Measurements from ENCODE around the gene FAT4. TPM values are rescaled to one million over a fixed set of nuclear protein-coding genes. Genes with fewer than 3 reads are reported as not detected.
A peak's percentile ranks its signal among the peaks of the same experiment; 100 is the strongest.

The FAT4 gene
- total RNA-seq, result 10 to 100 TPM in 2 of 5 donors, 1 to 10 TPM in 3; 6.7 to 76.7 (median 8.4) TPM
- polyA plus RNA-seq, result under 1 TPM; 0.46 to 0.56 (median 0.50) TPM
- long read RNA-seq, donor 1, result 0 reads
- long read RNA-seq, donor 2, partial matches to known transcripts, result 11 of 11 reads
- long read RNA-seq, donor 2, other reads (novel, unspliced or antisense), result 0 of 11 reads
- long read RNA-seq, donor 3, result 0 reads
- long read RNA-seq, donor 4, result 0 reads
- long read RNA-seq, donor 5, partial matches to known transcripts, result 21 of 21 reads
- long read RNA-seq, donor 5, other reads (novel, unspliced or antisense), result 0 of 21 reads
- long read RNA-seq, donor 6, partial matches to known transcripts, result 47 of 47 reads
- long read RNA-seq, donor 6, other reads (novel, unspliced or antisense), result 0 of 47 reads
- long read RNA-seq, donor 7, result 0 reads
- long read RNA-seq, donor 8, partial matches to known transcripts, result 6 of 6 reads
- long read RNA-seq, donor 8, other reads (novel, unspliced or antisense), result 0 of 6 reads
- long read RNA-seq, donor 9, result 0 reads
- long read RNA-seq, donor 10, result 0 reads

- H3K9me3 ChIP-seq, result peaks cover 0 to 5% (median 2%) of the 10 kb centered on the region in 4 donors
- peak within 1 kb of the TSS; percentile 75 to 93 (median 85) for H3K27ac ChIP-seq
- H3K36me3 ChIP-seq, result no peaks in the 10 kb centered on the region
- DNase-seq, result peak; percentile 86 to 98
- TF ChIP-seq POLR2A (IDR thresholded peaks at IDR 0.05) (peak in 1 of 4 donors; percentile 24), EP300 (IDR thresholded peaks at IDR 0.05) (no peak), CTCF (IDR thresholded peaks at IDR 0.05) (peak in 1 of 7 experiments; percentile 41), POLR2AphosphoS5 (IDR thresholded peaks at IDR 0.05) (peak; percentile 33 to 75 (median 38))
- WGBS, 5 donors, result 0 to 2% (median 1%) methylated on average over 51 to 68 of the region's 68 CpGs
- peaks cover 0 to 41% (median 19%) of the 10 kb centered on the region in 3 donors for H3K27me3 ChIP-seq
- H3K4me1 ChIP-seq, result peaks cover 14 to 50% (median 46%) of the 10 kb centered on the region in 4 donors
- H3K4me3 ChIP-seq, result peak within 1 kb of the TSS; percentile 73 to 80 (median 79)
- intact Hi-C loops (cut with DNase I; ENCODE audit: low total_unique reads), result loop anchor here (5.0 kb wide), 1 partner anchor 427 kb away; no protein-coding TSS in a partner anchor
Measured at GRCh38 chr4:125314676-125315575, at the start of gene FAT4. TSS of gene FAT4 (plus strand) at chr4:125314955. CDS start at chr4:125316412, 1,457 bp downstream.

GRCh38 chr4:125265846-125266245 lies 48.9 kb upstream of the FAT4 start:
- WGBS, 5 donors, result 90 to 98% (median 93%) methylated on average over 5 of the region's 5 CpGs

GRCh38 chr4:125266901-125267604 lies 47.7 kb upstream of the FAT4 start:
- Histone ChIP-seq H3K9me3 (no peaks in the 10 kb centered on the region), H3K27ac (no peak overlapping the region), H3K4me1 (peaks cover 0 to 11% (median 4%) of the 10 kb centered on the region in 4 donors), H3K27me3 (no peaks in the 10 kb centered on the region), H3K36me3 (no peaks in the 10 kb centered on the region), H3K4me3 (no peak overlapping the region)
- WGBS, 5 donors, result 51 to 64% (median 60%) methylated on average over 7 of the region's 7 CpGs
- no peak for TF ChIP-seq EP300 (IDR thresholded peaks at IDR 0.05)
- no peak for TF ChIP-seq POLR2AphosphoS5 (IDR thresholded peaks at IDR 0.05)
- TF ChIP-seq POLR2A (IDR thresholded peaks at IDR 0.05), result no peak
- TF ChIP-seq CTCF (IDR thresholded peaks at IDR 0.05), result no peak
- peak in 1 of 2 donors; percentile 22 for DNase-seq
- intact Hi-C loops (cut with DNase I; ENCODE audit: low total_unique reads), result no loop called here

More at GRCh38 chr4:125265846-125266245, 48.9 kb upstream of the FAT4 start:
- intact Hi-C loops (cut with DNase I; ENCODE audit: low total_unique reads), result no loop called here
- peaks cover 0 to 11% (median 4%) of the 10 kb centered on the region in 4 donors for H3K4me1 ChIP-seq
- H3K27ac ChIP-seq, result no peak overlapping the region
- H3K9me3 ChIP-seq, result no peaks in the 10 kb centered on the region
- TF ChIP-seq POLR2AphosphoS5 (IDR thresholded peaks at IDR 0.05) (no peak), CTCF (IDR thresholded peaks at IDR 0.05) (no peak), EP300 (IDR thresholded peaks at IDR 0.05) (no peak), POLR2A (IDR thresholded peaks at IDR 0.05) (no peak)
- DNase-seq, result no peak
- no peak overlapping the region for H3K4me3 ChIP-seq
- H3K27me3 ChIP-seq, result no peaks in the 10 kb centered on the region
- H3K36me3 ChIP-seq, result no peaks in the 10 kb centered on the region
